ENCODE data around the gene HTRA1. TPM values are rescaled to one million over a fixed set of nuclear protein-coding genes. Genes with fewer than 3 reads are reported as not detected.

The HTRA1 gene
- total RNA-seq, result 10 to 100 TPM; 45.9 to 81.2 (median 69.5) TPM
- polyA plus RNA-seq, result 10 to 100 TPM; 26.3 to 31.5 (median 27.0) TPM
- long read RNA-seq, donor 1, transcript HTRA1-201 (9 exons, 2,120 nt), result major isoform, 11 of 12 reads
- long read RNA-seq, donor 1, partial matches to known transcripts, result 0 of 12 reads
- long read RNA-seq, donor 1, other reads (novel, unspliced or antisense), result 0 of 12 reads
- long read RNA-seq, donor 2, transcript HTRA1-201 (9 exons, 2,120 nt), result major isoform, 15 of 16 reads
- long read RNA-seq, donor 2, partial matches to known transcripts, result 0 of 16 reads
- long read RNA-seq, donor 2, other reads (novel, unspliced or antisense), result 0 of 16 reads
- long read RNA-seq, donor 3, partial matches to known transcripts, result 0 of 6 reads
- long read RNA-seq, donor 3, other reads (novel, unspliced or antisense), result 0 of 6 reads
- long read RNA-seq, donor 4, partial matches to known transcripts, result 0 of 3 reads
- long read RNA-seq, donor 4, other reads (novel, unspliced or antisense), result 0 of 3 reads
- long read RNA-seq, donor 5, transcript HTRA1-201 (9 exons, 2,120 nt), result major isoform, 16 of 25 reads
- long read RNA-seq, donor 5, partial matches to known transcripts, result 7 of 25 reads
- long read RNA-seq, donor 5, other reads (novel, unspliced or antisense), result 0 of 25 reads
- long read RNA-seq, donor 6, transcript HTRA1-201 (9 exons, 2,120 nt), result major isoform, 27 of 30 reads
- long read RNA-seq, donor 6, partial matches to known transcripts, result 0 of 30 reads
- long read RNA-seq, donor 6, other reads (novel, unspliced or antisense), result 0 of 30 reads
- long read RNA-seq, donor 7, transcript HTRA1-201 (9 exons, 2,120 nt), result major isoform, 42 of 43 reads
- long read RNA-seq, donor 7, partial matches to known transcripts, result 0 of 43 reads
- long read RNA-seq, donor 7, other reads (novel, unspliced or antisense), result 0 of 43 reads
- long read RNA-seq, donor 8, transcript HTRA1-201 (9 exons, 2,120 nt), result major isoform, 13 of 14 reads
- long read RNA-seq, donor 8, partial matches to known transcripts, result 0 of 14 reads
- long read RNA-seq, donor 8, other reads (novel, unspliced or antisense), result 0 of 14 reads
- long read RNA-seq, donor 9, transcript HTRA1-201 (9 exons, 2,120 nt), result major isoform, 10 of 11 reads
- long read RNA-seq, donor 9, partial matches to known transcripts, result 0 of 11 reads
- long read RNA-seq, donor 9, other reads (novel, unspliced or antisense), result 0 of 11 reads
- long read RNA-seq, donor 10, transcript HTRA1-201 (9 exons, 2,120 nt), result major isoform, 7 of 7 reads
- long read RNA-seq, donor 10, partial matches to known transcripts, result 0 of 7 reads
- long read RNA-seq, donor 10, other reads (novel, unspliced or antisense), result 0 of 7 reads

- no peaks in the 10 kb centered on the region for H3K36me3 ChIP-seq
- WGBS, 5 donors, result 0 to 5% (median 0%) methylated on average over 25 to 53 of the region's 56 CpGs; no CpG with 5 or more reads in 1 of the 5 donors
- peaks cover 0 to 63% (median 14%) of the 10 kb centered on the region in 3 donors for H3K27me3 ChIP-seq
- TF ChIP-seq POLR2AphosphoS5 (IDR thresholded peaks at IDR 0.05) (peak in 1 of 3 donors; percentile 40), CTCF (IDR thresholded peaks at IDR 0.05) (no peak)
- H3K4me1 ChIP-seq, result peaks cover 22 to 50% (median 39%) of the 10 kb centered on the region in 4 donors
- intact Hi-C loops (cut with DNase I; ENCODE audit: low total_unique reads), result no loop called here
- peak; percentile 56 to 87 for DNase-seq
- peak within 1 kb of the TSS; percentile 60 to 81 (median 72) for H3K4me3 ChIP-seq
- no peaks in the 10 kb centered on the region for H3K9me3 ChIP-seq
- peak within 1 kb of the TSS; percentile 9 to 92 (median 80) for H3K27ac ChIP-seq
These were observed at the start of gene HTRA1 for GRCh38 chr10:122461367-122461728. Gene HTRA1, plus strand, starts transcription at chr10:122461553. Its CDS starts 100 bp downstream, at chr10:122461653.

- Histone ChIP-seq H3K9me3 (no peaks in the 10 kb centered on the region), H3K4me1 (no peaks in the 10 kb centered on the region), H3K36me3 (peaks cover 0 to 70% (median 49%) of the 10 kb centered on the region in 4 donors), H3K4me3 (no peak overlapping the region), H3K27me3 (no peaks in the 10 kb centered on the region), H3K27ac (no peak overlapping the region)
- DNase-seq, result no peak
- intact Hi-C loops (cut with DNase I; ENCODE audit: low total_unique reads), result no loop called here
- no peak for TF ChIP-seq EP300 (IDR thresholded peaks at IDR 0.05)
- TF ChIP-seq POLR2AphosphoS5 (IDR thresholded peaks at IDR 0.05), result no peak
- no peak for TF ChIP-seq CTCF (IDR thresholded peaks at IDR 0.05)
- no peak for TF ChIP-seq POLR2A (IDR thresholded peaks at IDR 0.05)
These were observed 48.0 kb upstream of the HTRA1 start for GRCh38 chr10:122413327-122413726.

GRCh38 chr10:122417667-122418066 lies 43.7 kb upstream of the HTRA1 start:
- Histone ChIP-seq H3K9me3 (no peaks in the 10 kb centered on the region), H3K4me1 (peaks cover 0 to 39% (median 5%) of the 10 kb centered on the region in 4 donors), H3K27me3 (no peaks in the 10 kb centered on the region), H3K27ac (no peak overlapping the region), H3K36me3 (peaks cover 0 to 86% (median 38%) of the 10 kb centered on the region in 4 donors), H3K4me3 (no peak overlapping the region)
- intact Hi-C loops (cut with DNase I; ENCODE audit: low total_unique reads), result no loop called here
- no peak for DNase-seq
- no peak for TF ChIP-seq POLR2A (IDR thresholded peaks at IDR 0.05)
- WGBS, 5 donors, result 90 to 96% (median 92%) methylated on average over 2 of the region's 2 CpGs

- Histone ChIP-seq H3K4me1 (peaks cover 0 to 39% (median 5%) of the 10 kb centered on the region in 4 donors), H3K27ac (no peak overlapping the region), H3K36me3 (peaks cover 0 to 75% (median 31%) of the 10 kb centered on the region in 4 donors), H3K9me3 (no peaks in the 10 kb centered on the region), H3K27me3 (no peaks in the 10 kb centered on the region), H3K4me3 (no peak overlapping the region)
- no peak for DNase-seq
- intact Hi-C loops (cut with DNase I; ENCODE audit: low total_unique reads), result no loop called here
- WGBS, 5 donors, result 72 to 97% (median 90%) methylated on average over 1 of the region's 1 CpG
- TF ChIP-seq POLR2A (IDR thresholded peaks at IDR 0.05), result no peak
- TF ChIP-seq POLR2AphosphoS5 (IDR thresholded peaks at IDR 0.05), result no peak
- TF ChIP-seq EP300 (IDR thresholded peaks at IDR 0.05), result no peak
- TF ChIP-seq CTCF (IDR thresholded peaks at IDR 0.05), result no peak
These were observed 42.3 kb upstream of the HTRA1 start for GRCh38 chr10:122419016-122419415.

Measured in stomach (tissue), 19 donors.